Stimulated activated CD8-positive, alpha-beta memory T cell treated with anti-CD3 and anti-CD28 coated beads, Interleukin-12 subunit alpha, Interleukin-12 subunit beta, amount 100 ng/mL, for 24 hours (primary cell): Measurements from ENCODE around the gene EEFSEC.

Experiments used
- DNase-seq: peaks from one replicate; pipeline ENCODE4 v3.0.0-alpha.2; 2020; ENCODE audit errors: extremely low read depth

The EEFSEC gene

DNA sequence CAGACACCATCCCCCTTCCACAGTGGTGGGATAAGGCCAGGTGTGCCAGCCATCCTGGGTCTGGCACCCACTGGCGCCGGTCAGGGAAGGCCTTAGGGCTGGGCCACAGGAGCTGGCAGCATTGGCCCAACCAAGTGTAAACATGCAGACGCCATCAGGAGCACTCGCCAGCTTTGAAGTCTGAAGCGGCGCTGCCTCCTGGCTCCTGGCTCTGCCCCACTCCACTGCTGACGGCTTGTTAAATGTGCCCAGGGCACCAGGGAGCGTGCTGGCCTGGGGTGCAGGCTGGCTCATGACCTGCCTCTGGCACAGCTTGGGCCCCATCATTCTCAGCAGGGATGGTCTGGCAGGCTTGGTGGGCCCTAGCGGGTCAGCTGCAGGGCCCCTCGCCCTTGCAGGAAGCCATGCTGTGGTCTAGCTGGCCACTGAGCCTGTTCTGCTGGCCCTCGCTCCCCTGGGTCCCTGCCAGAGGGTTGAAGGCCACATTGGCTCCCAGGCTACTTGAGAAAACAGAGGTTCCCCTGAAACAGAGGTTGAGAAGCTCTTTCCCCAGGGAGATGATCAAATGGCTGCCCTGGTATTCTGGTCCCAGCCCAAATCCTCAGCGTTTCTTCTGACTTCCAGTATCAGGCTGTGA, 196.8 kb downstream of the EEFSEC start:
- no peak for DNase-seq

- DNase-seq = no peak
Observed at GRCh38 chr3:128351546-128351945, 198.3 kb downstream of the EEFSEC start.

GRCh38 chr3:128352326-128352725, 199.0 kb downstream of the EEFSEC start:
- no peak for DNase-seq

- no peak for DNase-seq
Observed at GRCh38 chr3:128353361-128353965, 200.2 kb downstream of the EEFSEC start.

DNA sequence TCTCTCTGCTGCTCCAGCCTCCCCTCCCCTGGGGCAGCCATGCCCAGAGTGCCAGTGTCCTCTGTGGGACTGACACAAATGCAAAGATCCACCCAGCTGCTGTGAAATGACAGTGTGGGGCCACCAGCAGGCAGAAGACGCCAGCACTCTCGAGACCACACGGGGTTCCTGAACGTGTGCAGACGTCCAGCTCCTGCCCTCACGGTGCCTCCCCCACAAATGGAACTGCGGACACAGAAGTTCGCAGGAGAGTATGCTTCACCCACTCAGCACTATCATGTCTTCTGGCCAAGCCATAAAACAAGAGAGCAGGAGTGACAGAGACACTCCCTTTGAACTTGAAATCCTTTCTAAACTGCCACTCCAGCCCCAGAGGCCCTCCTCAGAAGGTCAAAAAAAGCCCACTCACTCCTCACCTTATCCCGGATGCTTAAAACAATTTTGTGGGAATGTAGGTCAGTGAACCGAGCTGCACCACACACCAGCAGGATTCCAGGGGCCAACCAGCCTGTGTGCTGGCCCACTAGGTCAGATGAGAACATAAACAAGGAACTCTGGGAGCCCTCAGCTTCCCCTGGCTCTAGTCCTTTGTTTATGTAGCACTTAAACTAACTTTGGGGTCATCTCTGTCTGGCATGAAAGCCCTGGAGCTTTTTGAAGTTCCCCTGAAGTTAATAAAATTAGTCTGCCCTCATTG, 200.9 kb downstream of the EEFSEC start:
- DNase-seq = no peak

- DNase-seq = no peak
Observed at GRCh38 chr3:128354788-128355542, 201.7 kb downstream of the EEFSEC start.

DNA sequence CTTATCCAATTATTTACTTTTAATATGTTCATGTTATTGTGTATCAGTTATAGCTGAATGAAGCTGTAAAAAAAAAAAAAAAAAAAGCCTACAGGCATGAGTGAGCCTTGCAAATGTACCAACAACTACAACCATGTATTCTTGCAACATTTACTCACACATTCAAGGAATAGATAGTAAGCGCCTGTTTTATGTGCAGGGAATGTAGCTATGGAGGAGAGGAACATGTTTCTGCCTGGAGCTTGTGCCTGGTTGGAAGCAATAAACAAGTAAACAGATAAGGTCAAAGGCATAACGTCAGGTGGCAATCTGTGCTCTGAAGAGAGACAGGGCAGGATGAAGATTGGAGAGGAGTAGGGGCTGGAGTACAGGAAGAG, 202.2 kb downstream of the EEFSEC start:
- no peak for DNase-seq

GRCh38 chr3:128356822-128357221, 203.5 kb downstream of the EEFSEC start:
- no peak for DNase-seq

DNA sequence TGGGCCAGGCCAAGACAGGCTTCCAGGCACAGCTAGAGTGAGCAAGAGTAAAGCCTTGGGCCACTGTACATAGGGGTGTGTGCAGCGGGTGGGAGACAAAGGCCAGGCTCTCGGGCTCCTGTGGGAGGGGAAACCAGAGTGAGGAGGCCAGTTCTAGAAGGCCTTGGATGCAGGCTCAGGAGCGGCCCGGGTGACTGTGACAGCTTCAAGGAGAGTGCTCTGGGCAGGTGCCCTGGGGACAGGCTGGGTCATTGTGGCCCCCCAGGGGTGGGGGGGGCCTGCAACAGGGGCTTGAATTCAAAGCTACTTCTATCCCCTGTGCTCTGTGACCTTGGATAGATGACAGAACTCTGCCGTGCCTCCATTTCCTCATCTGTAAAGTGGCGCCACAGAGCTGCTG, 204.3 kb downstream of the EEFSEC start:
- DNase-seq = no peak

GRCh38 chr3:128358156-128358895, 205.0 kb downstream of the EEFSEC start:
- no peak for DNase-seq

DNA sequence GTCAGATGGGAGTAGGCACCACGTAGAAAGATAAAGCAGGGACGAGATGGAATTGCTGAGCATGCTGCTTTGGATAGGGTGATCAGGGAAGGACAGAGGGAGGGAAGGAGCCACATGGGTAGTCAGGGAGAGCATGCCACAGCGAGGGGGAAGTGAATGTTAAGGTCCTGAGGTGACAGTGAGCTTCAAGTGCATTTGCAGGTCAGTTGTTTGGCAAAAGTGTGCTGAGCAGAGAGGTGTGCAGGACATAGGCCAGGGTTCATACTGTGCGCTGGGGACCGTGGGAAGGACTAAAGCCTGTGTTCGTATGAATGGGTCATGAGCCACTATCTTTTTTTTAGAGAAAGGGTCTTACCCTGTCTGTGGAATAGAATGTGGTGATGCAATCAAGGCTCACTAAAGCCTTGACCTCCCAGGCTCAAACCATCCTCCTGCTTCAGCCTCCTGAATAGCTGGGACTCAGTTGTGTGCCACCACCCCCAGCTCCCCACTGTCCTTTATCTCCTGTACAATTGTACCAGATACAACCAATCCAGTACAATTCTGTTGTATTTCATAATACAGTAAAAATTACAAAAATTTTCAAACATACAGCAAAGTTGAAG, 205.9 kb downstream of the EEFSEC start:
- no peak for DNase-seq

DNA sequence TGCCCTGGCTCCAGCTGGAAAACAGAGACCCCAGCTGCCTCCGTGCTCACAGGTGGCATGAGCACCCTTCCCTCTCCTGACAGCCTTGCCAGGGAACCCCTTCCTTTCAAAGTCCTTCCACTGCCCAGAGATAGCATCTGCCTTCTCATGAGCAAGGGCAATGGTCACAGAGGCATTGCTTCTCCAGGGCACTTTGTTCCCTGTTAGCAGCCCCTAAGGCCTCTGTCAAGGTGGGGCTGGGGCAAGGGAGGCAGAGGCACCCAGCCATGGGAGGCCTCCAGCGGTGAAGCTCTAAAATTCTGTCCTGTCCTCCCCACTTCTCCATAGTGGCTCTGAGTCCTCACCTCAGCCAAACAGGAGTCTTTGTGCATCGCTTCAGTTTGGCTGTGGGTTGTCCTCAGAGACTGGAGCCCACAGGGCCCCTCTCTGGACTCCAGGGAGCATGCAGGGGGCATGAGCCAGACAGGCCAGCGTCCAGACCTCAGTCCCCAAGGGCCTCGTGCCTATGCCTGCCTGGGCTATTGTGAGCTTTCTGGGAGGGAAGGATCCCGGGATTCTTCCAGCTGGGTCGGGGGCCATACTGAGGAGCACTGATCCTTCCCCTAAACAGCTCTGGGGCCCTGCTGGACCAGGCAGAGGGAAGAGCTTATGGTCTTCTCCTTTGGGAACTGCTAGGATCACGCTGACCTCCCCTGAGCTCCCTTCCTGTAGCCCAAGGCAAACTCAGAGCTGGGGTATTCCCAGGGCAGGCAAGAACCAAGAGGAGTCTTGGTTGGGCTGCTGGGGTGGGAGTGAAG, 206.8 kb downstream of the EEFSEC start:
- DNase-seq = no peak

DNA sequence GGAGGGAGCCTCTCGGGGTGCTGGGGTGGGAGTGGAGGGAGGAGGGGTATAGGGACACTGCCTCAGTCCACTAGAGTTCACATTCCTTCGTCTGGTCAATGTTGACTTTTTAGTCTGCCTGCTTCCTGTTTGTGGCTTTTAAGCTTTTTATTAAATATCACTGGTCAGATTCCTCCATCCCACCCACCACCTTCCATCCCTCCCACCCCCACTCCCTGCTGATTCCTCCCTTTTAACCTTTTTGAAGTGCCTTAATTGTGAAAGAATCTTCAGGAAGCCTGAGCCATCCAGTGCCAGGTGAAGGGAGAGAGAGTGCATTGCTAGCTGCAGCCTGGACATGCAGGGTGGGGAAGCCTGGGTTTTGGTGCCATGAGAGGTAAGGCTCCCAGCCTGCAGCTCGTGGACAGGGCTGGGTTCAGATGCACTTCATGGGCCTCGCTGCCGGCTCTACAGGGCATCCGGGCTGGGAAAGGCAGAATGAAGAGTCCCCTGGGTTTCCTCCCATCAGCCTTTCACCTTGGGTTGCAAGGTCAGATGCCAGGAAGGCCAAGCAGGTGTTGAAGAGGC, 207.5 kb downstream of the EEFSEC start:
- no peak for DNase-seq

- no peak for DNase-seq
Observed at GRCh38 chr3:128362026-128362965, 209.0 kb downstream of the EEFSEC start.

GRCh38 chr3:128364291-128364690, 211.0 kb downstream of the EEFSEC start:
- DNase-seq = no peak

DNA sequence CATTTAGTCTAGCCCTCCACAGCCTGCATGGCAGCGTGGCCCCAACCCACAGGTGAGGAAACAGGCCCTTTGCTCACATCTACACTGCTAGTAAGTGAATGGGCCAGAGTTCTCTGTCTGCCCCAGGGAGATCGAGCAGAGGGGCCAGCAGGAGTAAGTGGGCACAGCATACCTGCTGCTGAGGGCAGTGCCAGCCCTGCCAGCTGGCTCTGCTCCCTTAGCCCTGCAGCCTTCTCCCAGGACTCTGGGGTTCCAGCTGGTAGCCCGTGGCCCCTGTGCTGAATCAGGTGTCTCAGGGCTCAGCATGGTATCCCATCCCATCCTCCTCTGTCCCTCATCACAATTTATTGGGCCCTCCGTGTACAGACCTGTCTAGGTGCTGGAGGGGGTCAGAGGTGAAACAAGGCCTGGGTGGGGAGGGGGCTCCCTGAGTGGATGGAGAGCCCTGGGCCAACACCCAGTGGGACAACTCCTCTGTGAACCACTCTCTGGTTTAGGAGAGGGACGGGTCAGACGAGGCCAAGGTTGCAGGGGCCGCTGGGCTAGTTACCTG, 211.6 kb downstream of the EEFSEC start:
- DNase-seq = no peak

GRCh38 chr3:128366136-128366535, 212.9 kb downstream of the EEFSEC start:
- DNase-seq = no peak

DNA sequence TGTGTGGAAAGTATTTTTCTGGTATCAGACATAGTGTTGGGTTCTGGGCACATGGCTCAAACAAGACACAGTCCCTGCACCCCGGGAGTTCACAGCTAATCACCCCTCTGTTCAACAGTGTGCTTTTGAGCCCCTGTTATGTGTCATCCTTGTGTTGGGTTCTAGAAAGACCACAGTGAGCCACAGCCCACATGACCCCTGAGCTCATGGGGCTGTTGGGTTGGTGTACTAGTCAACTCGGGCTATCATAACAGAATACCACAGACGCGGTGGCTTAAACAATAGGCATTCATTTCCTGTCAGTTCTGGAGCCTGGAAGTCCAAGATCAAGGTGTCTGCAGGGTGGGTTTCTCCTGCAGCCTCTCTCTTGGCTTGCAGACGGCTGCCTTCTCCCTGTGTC, 213.4 kb downstream of the EEFSEC start:
- no peak for DNase-seq

DNA sequence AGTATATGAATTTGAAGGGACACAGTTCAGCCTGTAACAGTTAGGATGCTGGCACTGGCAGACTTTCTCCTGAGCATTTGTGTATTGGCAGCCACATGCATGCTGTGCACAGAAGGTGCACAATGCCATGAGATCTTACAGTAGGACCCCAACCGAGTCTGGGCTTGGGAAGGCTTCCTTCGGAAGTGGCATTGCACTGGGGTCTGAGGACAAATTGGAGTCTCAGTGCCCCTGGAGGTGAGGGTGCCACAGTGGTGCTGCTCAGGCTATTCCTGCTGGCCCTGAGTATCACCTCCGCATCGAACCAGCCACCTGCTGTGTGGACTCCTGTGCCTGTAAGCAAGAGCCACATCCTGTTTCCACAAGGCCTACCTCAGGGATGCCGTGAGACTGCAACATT, 213.9 kb downstream of the EEFSEC start:
- no peak for DNase-seq
